Measurements from ENCODE around the gene ASTN2.

GRCh38 chr9:116978155-116978554 is 436.7 kb downstream of the ASTN2 start:
- TF ChIP-seq, protein P1, sequence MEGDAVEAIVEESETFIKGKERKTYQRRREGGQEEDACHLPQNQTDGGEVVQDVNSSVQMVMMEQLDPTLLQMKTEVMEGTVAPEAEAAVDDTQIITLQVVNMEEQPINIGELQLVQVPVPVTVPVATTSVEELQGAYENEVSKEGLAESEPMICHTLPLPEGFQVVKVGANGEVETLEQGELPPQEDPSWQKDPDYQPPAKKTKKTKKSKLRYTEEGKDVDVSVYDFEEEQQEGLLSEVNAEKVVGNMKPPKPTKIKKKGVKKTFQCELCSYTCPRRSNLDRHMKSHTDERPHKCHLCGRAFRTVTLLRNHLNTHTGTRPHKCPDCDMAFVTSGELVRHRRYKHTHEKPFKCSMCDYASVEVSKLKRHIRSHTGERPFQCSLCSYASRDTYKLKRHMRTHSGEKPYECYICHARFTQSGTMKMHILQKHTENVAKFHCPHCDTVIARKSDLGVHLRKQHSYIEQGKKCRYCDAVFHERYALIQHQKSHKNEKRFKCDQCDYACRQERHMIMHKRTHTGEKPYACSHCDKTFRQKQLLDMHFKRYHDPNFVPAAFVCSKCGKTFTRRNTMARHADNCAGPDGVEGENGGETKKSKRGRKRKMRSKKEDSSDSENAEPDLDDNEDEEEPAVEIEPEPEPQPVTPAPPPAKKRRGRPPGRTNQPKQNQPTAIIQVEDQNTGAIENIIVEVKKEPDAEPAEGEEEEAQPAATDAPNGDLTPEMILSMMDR (IDR thresholded peaks at IDR 0.05), result no peak
- TF ChIP-seq POLR2A (IDR thresholded peaks at IDR 0.05) (no peak), EP300 (IDR thresholded peaks at IDR 0.05) (no peak)
